ENCODE data around the gene ELOVL4.

Gene ELOVL4

DNA sequence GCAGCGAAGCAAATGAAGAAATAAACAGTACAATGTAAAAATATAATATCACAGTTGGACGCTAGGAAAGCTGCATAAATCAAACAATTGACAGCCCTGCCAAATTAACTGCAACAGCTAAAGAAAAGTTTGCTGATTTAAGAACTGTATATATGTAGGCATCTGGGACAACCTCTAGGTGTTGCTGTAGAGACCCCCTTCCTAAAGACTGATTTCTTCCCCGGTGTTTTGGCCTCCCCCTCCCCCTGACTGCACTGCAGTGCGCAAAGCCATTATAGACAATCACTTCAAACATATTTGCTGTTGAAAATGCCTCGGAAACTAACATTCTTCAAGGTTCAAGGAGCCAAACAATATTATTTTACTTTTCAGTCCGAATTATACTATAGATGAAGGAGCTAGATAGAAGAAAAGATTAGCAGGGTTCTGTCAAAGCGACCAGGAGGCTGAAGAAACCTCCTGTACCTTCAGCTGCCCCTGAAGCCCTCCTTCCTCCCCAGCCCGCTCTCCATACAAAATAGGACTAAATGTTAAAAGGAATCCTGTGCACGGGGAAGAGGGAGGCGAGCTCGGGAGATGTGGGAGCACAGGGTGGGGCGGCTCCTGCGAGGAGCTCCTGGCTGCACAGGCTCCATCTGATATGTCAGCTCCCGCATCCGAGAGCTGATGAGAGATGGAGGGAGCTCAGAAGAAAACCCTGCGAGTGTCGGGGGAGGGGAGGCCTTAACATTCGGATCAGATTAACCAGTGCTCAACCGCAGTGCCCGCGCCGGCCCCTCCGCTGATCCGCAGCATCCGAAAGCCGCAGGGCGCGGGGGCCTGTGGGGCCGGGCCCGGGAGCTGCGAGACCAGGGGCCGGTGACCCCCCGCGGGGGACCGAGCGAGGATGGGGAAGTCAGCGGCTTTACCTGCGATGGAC, 822 bp downstream of the ELOVL4 start:
- DNase-seq (ENCODE audit: low spot score in 2 of 2) (no peak), ATAC-seq (ENCODE audit: low read depth) (peak; percentile 41)
- Mint-ChIP-seq H3K27ac (no peak overlapping the region), H3K36me3 (no peaks in the 10 kb centered on the region), H3K4me3 (peak overlapping the region; percentile 81), H3K4me1 (peaks cover 12% of the 10 kb centered on the region), H3K9me3 (no peaks in the 10 kb centered on the region), H3K27me3 (peaks cover 24% of the 10 kb centered on the region)

DNA sequence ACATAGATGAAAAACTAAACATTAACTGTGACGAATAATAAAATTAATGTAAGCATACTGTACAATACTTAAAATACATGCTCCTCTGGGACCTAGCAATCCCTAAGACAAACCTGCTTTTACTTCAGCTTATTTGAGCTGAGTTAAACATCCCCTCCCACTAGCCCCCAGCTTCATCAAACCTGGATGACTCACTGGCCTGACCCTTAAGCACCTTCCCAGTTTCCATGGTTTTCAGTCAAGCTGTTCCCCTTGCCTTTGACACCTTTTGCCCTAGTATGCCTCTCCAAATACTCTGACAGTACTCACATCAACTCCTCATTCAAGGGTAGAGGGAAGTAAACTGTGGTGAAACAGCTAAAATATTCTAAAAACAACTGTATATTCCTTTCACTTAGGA, 4.2 kb downstream of the ELOVL4 start:
- Mint-ChIP-seq H3K27me3 (peaks cover 24% of the 10 kb centered on the region), H3K36me3 (no peaks in the 10 kb centered on the region), H3K4me3 (no peak overlapping the region), H3K4me1 (peaks cover 12% of the 10 kb centered on the region), H3K9me3 (no peaks in the 10 kb centered on the region), H3K27ac (no peak overlapping the region)
- DNase-seq (ENCODE audit: low spot score in 2 of 2) (no peak), ATAC-seq (ENCODE audit: low read depth) (no peak)

DNA sequence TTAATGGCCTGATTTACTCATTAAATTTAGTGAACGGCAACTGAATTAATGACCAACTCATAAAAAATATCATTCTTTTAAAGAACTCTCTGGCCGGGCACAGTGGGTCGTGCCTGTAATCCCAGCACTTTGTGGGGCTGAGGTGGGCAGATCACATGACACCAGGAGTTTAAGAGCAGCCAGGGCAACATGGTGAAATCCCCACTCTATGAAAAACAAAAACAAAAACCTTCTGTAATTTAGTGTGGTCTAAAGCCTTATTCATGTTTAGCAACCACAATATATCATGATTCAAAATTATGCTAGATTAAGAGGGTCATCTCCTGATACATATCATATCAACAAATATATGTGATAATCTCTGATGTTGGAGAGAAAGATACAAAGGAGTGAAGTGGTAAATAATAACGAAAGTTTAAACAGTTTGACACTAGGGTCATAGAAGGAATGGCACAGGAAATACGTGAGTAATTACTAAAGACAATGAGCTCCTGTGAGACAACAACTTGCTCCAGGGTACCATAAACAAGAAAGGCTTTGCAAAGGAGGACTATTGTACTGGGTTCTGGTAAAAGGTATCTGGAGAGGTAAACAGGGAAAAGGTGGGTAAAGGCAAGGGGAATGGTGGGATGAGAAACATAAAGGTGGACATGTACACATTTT, 5.7 kb downstream of the ELOVL4 start:
- H3K27me3 Mint-ChIP-seq: peaks cover 18% of the 10 kb centered on the region
- no peak overlapping the region for H3K27ac Mint-ChIP-seq
- H3K9me3 Mint-ChIP-seq: no peaks in the 10 kb centered on the region
- no peak for ATAC-seq (ENCODE audit: low read depth)
- DNase-seq (ENCODE audit: low spot score in 2 of 2): no peak
- H3K4me3 Mint-ChIP-seq: no peak overlapping the region
- no peaks in the 10 kb centered on the region for H3K36me3 Mint-ChIP-seq
- H3K4me1 Mint-ChIP-seq: peaks cover 6% of the 10 kb centered on the region

DNA sequence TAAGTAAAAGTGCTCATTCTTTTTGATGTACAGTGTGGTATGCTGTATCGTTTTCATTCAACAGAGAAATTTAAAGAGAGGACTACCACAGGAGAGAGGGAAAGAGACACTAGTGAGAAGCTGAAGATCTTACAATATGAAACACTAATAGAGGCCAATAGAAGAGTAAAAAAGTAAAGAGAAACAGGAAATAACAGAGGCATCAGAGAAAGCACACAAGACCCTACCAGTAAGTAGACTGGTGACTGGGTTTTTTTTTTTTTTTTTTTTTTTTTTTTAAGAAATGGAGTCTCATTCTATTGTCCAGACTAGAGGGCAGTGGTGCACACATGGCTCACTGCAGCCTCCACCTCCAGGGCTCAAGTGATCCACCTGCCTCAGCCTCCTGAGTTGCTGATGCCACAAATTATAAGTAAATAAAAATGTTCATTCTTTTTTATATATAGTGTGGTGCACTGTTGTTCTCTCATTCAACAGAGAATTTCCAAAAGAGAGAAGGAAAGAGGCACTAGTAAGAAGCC, 18.8 kb downstream of the ELOVL4 start:
- H3K36me3 Mint-ChIP-seq: no peaks in the 10 kb centered on the region
- H3K4me1 Mint-ChIP-seq: no peaks in the 10 kb centered on the region
- H3K4me3 Mint-ChIP-seq: no peak overlapping the region
- peaks cover 6% of the 10 kb centered on the region for H3K27me3 Mint-ChIP-seq
- no peak for DNase-seq (ENCODE audit: low spot score in 2 of 2)
- H3K9me3 Mint-ChIP-seq: no peaks in the 10 kb centered on the region
- no peak for ATAC-seq (ENCODE audit: low read depth)
- H3K27ac Mint-ChIP-seq: no peak overlapping the region

DNA sequence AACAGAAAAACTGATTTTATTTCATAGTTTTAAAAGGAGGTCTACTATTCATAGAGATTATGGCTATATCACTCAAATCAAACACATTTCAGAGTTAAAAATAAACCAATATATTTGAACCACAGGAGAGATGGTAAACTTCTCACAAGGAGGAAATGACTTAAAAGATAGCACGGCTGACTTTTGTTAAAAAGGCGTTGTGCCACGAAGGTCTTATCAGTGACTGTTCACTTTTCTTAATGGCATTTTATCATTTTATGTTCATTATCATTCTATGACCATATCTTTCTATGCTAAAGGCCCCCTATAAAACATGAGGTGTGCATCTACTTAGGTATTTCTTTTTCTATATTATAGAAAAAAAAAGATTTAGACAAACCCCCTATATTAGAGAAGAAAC, 19.6 kb downstream of the ELOVL4 start:
- peaks cover 4% of the 10 kb centered on the region for H3K27me3 Mint-ChIP-seq
- ATAC-seq (ENCODE audit: low read depth): no peak

DNA sequence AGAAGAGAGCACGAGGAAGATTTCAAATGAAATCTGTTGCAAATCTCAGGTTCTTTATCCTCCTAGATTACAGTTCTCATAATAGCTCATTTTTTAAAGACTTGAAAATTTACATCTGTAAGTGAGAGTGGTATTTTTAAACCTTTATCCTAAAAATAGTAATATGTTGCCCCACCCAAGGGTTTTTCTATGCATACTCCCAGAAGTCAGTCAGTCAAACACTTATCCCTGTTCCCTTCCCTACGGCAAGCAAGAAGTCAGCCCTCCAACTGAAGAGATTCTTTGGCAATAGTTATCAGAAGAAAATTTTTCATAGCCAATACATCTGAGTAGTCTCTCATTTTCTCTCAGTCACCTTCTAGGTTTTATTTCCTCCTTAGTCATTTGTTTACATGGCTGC, 24.1 kb downstream of the ELOVL4 start:
- Mint-ChIP-seq H3K27me3 (peaks cover 2% of the 10 kb centered on the region), H3K36me3 (no peaks in the 10 kb centered on the region), H3K27ac (no peak overlapping the region), H3K4me3 (no peak overlapping the region), H3K4me1 (no peaks in the 10 kb centered on the region), H3K9me3 (no peaks in the 10 kb centered on the region)
- DNase-seq (ENCODE audit: low spot score in 2 of 2) (no peak), ATAC-seq (ENCODE audit: low read depth) (no peak)

More for the DNA sequence above, 19.6 kb downstream of the ELOVL4 start:
- DNase-seq (ENCODE audit: low spot score in 2 of 2): no peak
- Mint-ChIP-seq H3K27ac (no peak overlapping the region), H3K4me1 (no peaks in the 10 kb centered on the region), H3K9me3 (no peaks in the 10 kb centered on the region), H3K4me3 (no peak overlapping the region), H3K36me3 (no peaks in the 10 kb centered on the region)

DNA sequence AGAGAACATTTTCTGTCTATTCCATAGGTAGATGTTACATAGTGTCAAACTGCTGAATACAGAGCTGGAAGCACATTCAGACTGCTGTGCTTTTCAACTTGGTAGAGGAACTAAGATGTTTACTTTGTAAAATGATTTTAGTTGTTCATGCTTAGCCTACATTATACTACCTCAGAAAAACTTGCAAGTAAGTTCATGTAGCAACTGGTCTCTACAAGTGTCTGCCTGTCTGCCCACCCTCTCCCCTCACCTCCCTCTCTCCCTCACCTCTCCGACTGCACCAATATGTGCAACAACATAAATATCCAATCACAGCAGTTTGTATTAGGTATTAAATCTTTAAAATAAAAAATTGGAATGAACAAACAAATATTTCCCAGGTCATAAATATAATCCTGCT, 25.3 kb downstream of the ELOVL4 start:
- Mint-ChIP-seq H3K4me3 (no peak overlapping the region), H3K27me3 (peaks cover 2% of the 10 kb centered on the region), H3K36me3 (no peaks in the 10 kb centered on the region), H3K27ac (no peak overlapping the region), H3K4me1 (no peaks in the 10 kb centered on the region), H3K9me3 (no peaks in the 10 kb centered on the region)
- DNase-seq (ENCODE audit: low spot score in 2 of 2) (no peak), ATAC-seq (ENCODE audit: low read depth) (no peak)

DNA sequence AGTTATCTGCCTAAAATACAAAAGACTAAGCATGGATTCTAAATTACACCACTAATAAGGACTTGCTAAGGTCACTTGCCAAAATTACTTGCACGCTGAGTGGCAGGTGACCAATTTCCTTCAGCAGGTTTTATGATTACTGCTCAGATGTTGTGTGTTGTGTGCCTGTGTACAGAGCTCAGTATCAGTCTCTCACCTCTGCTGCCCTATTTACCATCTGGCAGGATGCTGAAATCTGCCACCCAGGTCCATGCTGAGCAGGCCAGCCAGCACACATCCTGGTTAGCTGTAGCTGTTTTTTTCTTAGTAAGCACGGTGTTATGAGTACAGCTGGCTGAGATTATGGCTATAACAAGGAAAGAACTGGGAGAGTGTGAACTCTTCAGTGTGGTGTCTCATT, 34.0 kb downstream of the ELOVL4 start:
- Mint-ChIP-seq H3K4me3 (no peak overlapping the region), H3K27ac (no peak overlapping the region), H3K9me3 (no peaks in the 10 kb centered on the region), H3K36me3 (no peaks in the 10 kb centered on the region), H3K4me1 (no peaks in the 10 kb centered on the region), H3K27me3 (peaks cover 5% of the 10 kb centered on the region)
- ATAC-seq (ENCODE audit: low read depth) (no peak), DNase-seq (ENCODE audit: low spot score in 2 of 2) (no peak)

DNA sequence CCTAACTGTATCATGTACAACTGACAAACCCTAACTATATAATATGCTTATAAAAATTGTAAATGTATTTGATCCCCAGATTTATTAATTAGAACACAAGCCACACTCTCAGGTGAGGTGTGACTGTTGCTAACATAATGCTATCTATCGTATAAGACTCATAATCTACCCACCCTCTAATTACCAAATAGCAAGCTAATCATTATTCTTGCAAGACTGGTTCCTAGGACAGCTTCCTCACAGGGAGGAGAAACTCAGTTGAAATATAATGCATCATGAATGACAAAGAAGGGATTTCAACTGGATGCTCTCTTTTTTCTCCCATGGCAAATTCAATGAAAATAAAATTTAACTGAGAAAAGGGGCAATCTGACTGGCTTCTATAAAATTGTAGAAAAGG, 35.4 kb downstream of the ELOVL4 start:
- ATAC-seq (ENCODE audit: low read depth): no peak
- no peak for DNase-seq (ENCODE audit: low spot score in 2 of 2)
- Mint-ChIP-seq H3K4me1 (no peaks in the 10 kb centered on the region), H3K36me3 (no peaks in the 10 kb centered on the region), H3K9me3 (no peaks in the 10 kb centered on the region), H3K4me3 (no peak overlapping the region), H3K27me3 (peaks cover 5% of the 10 kb centered on the region), H3K27ac (no peak overlapping the region)

DNA sequence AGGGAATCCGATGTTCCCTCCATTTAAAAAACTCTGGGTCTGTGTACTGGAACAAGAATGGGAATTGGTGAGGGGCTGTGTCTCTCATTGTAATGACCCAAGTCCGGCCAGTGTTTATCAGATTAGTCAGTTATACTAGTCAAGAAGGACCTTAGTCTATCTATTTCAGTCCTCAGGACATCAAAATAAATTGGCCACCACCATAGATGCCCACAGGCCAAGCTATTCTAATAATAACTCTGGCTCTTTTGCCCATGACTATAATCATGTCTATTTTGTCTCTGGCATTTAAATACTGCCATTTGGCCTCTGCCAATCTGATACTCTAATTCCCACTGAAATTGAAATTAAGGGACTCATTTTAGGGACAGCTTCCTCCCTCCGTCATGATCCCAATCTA, 37.8 kb downstream of the ELOVL4 start:
- H3K4me1 Mint-ChIP-seq: no peaks in the 10 kb centered on the region
- peaks cover 5% of the 10 kb centered on the region for H3K27me3 Mint-ChIP-seq
- H3K4me3 Mint-ChIP-seq: no peak overlapping the region
- H3K9me3 Mint-ChIP-seq: no peaks in the 10 kb centered on the region
- H3K36me3 Mint-ChIP-seq: no peaks in the 10 kb centered on the region
- ATAC-seq (ENCODE audit: low read depth) (no peak), DNase-seq (ENCODE audit: low spot score in 2 of 2) (no peak)
- no peak overlapping the region for H3K27ac Mint-ChIP-seq

DNA sequence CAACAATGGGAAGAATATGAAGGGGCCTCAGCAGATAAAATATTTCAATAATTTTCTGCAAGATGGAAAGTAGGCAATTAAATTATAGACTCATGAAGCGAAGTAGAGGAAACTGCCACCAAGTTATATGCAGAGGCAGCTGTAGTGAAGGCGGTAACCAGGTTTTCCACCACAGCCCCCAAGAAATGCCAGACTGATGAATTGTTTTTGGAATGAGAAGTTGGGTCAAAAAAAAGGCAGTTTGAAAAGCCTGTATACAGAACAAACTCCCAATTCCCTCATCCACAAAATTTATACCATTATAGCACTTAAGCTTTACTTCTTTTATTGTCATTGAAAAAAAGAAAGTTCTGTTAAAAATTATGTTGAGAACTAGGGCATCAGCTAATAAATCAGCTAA, 45.3 kb downstream of the ELOVL4 start:
- no peak for ATAC-seq (ENCODE audit: low read depth)
- no peak overlapping the region for H3K4me3 Mint-ChIP-seq
- no peak for DNase-seq (ENCODE audit: low spot score in 2 of 2)
- H3K27ac Mint-ChIP-seq: no peak overlapping the region
- H3K27me3 Mint-ChIP-seq: no peaks in the 10 kb centered on the region
- H3K36me3 Mint-ChIP-seq: no peaks in the 10 kb centered on the region
- no peaks in the 10 kb centered on the region for H3K9me3 Mint-ChIP-seq
- no peaks in the 10 kb centered on the region for H3K4me1 Mint-ChIP-seq

DNA sequence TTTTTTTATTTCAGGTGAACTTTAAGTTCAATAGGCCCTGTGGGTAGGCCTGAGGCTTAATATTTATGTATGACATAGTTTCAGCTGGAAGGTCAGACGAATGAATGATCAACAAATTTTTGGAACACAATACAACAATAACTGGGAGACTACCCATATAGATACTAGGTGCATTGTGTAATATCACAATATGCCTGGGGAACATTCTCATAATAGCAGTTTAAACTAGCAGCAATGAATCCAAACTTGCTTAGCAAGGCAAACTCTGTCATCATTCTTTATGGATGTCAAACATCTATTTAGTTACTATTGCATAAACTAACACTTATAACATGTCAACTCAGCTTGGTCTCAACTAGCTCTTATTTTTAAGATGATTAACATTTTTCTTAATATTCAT, 49.3 kb downstream of the ELOVL4 start:
- H3K4me3 Mint-ChIP-seq: no peak overlapping the region
- ATAC-seq (ENCODE audit: low read depth): no peak
- no peaks in the 10 kb centered on the region for H3K9me3 Mint-ChIP-seq
- no peak overlapping the region for H3K27ac Mint-ChIP-seq
- H3K36me3 Mint-ChIP-seq: no peaks in the 10 kb centered on the region
- DNase-seq (ENCODE audit: low spot score in 2 of 2): no peak
- H3K27me3 Mint-ChIP-seq: no peaks in the 10 kb centered on the region
- no peaks in the 10 kb centered on the region for H3K4me1 Mint-ChIP-seq

DNA sequence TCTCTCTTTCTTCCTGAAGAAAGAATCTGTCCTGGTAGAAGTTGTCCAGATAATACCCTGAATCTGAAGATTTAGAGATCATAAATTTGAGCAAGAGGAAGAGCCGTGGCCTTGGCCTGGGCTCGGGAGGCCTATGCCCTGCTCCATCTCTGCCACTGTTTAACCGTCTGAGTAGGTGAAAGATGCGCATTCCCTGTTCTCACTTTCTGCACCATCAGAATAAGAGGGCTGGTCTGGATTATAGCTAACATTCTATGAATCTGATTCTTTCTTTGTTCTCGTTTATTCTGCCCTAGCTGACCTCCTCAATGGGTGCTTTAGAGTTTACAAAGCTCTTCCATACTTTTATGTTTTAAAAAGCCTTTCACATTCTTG, 51.3 kb downstream of the ELOVL4 start:
- Mint-ChIP-seq H3K9me3 (peaks cover 3% of the 10 kb centered on the region), H3K27me3 (no peaks in the 10 kb centered on the region), H3K27ac (no peak overlapping the region), H3K4me3 (no peak overlapping the region), H3K36me3 (no peaks in the 10 kb centered on the region), H3K4me1 (no peaks in the 10 kb centered on the region)
- no peak for DNase-seq (ENCODE audit: low spot score in 2 of 2)
- ATAC-seq (ENCODE audit: low read depth): no peak

DNA sequence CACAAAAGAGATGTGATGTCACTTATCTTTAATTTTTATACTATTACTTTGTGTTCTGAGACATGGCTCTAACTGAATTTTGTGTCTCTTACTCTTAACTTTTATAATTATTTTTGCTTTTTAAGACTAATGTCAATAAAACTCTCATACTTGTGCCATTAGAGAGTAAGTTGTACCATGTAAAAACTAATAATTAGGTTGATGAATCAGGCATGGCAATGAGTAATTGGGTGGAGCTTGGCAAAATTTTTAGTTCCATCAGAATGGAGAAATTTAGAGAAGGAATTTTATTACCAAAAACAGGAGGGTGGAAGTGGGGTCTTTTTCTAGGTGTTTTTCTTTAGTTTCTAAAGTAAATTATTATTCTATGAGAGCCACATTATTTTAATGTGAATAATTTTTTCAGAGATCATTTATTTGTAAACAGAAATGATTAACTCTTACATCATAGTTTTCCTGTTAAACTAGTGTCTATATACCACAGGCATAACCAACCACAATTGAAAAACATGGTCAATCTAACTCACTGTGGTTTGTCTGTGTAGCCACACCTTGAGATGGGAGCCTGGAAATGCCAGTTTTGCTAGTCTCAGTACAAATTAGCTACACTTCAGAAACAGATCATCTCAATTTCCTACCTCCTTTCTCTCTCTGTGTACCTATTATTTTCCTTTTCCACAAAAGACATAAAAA, 51.8 kb downstream of the ELOVL4 start:
- H3K27ac Mint-ChIP-seq: no peak overlapping the region
- no peaks in the 10 kb centered on the region for H3K4me1 Mint-ChIP-seq

More for the DNA sequence above, 51.8 kb downstream of the ELOVL4 start:
- DNase-seq (ENCODE audit: low spot score in 2 of 2) (no peak), ATAC-seq (ENCODE audit: low read depth) (no peak)
- no peaks in the 10 kb centered on the region for H3K36me3 Mint-ChIP-seq
- H3K27me3 Mint-ChIP-seq: no peaks in the 10 kb centered on the region
- no peak overlapping the region for H3K4me3 Mint-ChIP-seq
- H3K9me3 Mint-ChIP-seq: peaks cover 7% of the 10 kb centered on the region
